Sciatic nerve (tissue), 2 donors: ENCODE data around the gene ELOVL6. TPM values are rescaled to one million over a fixed set of nuclear protein-coding genes. Genes with fewer than 3 reads are reported as not detected.
A peak's percentile ranks its signal among the peaks of the same experiment; 100 is the strongest.
"Not testable (repeated sequence)": the region's sequence is repeated elsewhere in the genome, so short reads cannot be mapped to it uniquely, and the experiment has no call there.

Experiments
- ATAC-seq: fragments of 200-7000 bp; cut with Tn5 transposase; one replicate; pipeline ENCODE4 v1.9.1; 2020; ENCODE audit warnings: mild to moderate bottlenecking, moderate library complexity
- DNase-seq: peaks from one replicate; pipeline ENCODE4 v3.0.0-alpha.2; 2020; ENCODE audit warnings: low spot score
- intact Hi-C: fragments of 100-400 bp; cut with DNase I; formaldehyde crosslinking; loops from one replicate; pipeline ENCODE4 v1.14.2; 2022
- total RNA-seq: library from RNA; stranded (reverse); fragmentation: NEBNext Ultra II Directional; extraction: Animal tissue kit (Norgen Biotek cat#: 25700); gene quantifications from one replicate; pipeline ENCODE4 v1.2.1, GENCODE V29; 2021
- donor health status: DM: no; HTN: no; CAD: no.
- donor health status: DM: no; HTN: no; CAD: no.

The ELOVL6 gene
- total RNA-seq, 1 donor from 2014 or later, result 11.6 TPM

DNA sequence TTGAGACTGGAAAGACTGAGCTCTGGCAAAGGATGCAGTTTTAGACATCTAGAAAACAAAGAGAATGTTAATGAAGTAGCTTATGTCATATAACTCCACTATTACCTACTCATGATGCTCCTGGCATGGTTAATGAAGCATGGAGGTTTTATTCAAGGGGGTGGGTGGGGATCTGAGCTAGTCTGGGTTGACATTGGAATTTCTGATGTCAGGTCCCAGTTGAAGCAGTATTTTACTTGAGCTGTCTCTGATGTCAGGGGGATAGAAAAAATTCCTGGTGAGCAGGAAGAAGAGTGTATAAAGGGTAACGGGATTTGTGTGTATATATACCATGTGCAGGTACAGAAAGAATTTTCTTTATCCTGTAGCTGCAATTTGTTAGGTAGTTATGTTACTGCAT, 102.0 kb downstream of the ELOVL6 start:
- intact Hi-C loops, result no loop called here
- ATAC-seq (no peak), DNase-seq (no peak)

DNA sequence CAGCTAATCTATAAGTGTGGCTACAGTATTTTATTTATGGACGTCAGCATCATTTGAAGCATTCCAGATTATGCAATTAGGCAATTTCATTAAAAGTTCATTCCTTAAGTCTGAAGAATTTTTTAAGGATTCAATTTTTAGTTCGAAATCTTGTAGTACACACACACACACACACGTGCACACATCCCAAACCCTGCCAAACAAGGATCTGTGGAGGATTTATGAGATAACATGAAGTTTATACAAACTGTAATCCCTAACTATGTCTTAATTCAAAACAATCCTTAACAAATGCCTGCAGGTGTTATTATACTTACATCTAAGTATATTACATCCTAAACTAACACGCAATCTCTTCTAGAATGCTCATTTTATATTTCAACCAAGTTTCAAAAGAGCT, 105.8 kb downstream of the ELOVL6 start:
- intact Hi-C loops, result no loop called here
- ATAC-seq, result no peak
- DNase-seq, result no peak

DNA sequence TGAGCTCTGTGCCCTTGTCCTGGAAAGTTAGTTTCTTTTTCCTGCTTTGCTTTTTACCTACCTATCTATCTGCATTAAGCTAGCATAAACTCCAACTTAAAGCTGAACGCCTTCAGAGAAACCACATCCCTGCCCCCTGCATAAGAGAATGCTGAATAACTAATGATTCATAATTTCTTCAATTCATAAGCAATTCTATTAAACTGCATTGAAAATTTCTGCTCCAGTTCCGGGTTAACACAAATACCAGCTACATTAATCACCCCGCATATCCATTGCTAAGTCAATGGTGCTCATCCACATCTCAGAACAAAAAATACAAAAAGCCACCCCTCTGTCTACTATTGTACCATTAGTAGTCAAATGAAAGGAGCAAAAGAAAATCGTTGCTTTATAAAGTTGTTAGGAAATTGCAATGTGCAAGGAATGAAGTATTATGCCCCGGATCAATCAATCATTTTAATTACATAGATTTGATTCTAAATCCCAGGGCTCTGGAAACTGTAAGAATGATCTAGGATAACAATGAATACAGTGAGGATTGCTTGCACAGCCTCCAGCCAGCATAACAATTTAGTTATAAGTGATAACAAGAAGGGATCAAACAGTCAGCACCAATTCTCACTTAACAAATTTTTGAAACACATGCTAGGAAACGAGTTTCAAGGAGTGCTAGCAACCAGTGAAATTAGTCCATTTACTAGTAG, 106.8 kb downstream of the ELOVL6 start:
- no peak for DNase-seq
- no peak for ATAC-seq
- intact Hi-C loops, result no loop called here

DNA sequence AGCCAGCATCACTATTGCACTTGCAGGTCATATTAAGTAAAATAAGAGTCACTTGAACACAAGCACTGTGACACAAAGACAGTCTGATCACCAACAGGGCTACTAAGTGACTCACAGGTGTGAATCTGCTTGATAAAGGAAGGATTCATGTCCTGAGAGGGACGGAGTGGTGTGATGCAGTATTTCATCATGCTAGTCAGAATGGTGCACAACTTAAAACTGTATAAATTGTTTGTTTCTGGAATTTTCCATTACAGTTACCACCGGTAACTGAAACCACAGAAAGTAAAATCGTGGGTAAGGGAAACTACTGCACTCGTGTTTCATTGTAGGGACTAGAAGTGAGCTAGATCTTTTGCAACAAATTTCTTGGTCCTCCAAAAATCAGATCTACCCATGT, 109.7 kb downstream of the ELOVL6 start:
- ATAC-seq, result no peak
- DNase-seq, result no peak
- intact Hi-C loops, result no loop called here

DNA sequence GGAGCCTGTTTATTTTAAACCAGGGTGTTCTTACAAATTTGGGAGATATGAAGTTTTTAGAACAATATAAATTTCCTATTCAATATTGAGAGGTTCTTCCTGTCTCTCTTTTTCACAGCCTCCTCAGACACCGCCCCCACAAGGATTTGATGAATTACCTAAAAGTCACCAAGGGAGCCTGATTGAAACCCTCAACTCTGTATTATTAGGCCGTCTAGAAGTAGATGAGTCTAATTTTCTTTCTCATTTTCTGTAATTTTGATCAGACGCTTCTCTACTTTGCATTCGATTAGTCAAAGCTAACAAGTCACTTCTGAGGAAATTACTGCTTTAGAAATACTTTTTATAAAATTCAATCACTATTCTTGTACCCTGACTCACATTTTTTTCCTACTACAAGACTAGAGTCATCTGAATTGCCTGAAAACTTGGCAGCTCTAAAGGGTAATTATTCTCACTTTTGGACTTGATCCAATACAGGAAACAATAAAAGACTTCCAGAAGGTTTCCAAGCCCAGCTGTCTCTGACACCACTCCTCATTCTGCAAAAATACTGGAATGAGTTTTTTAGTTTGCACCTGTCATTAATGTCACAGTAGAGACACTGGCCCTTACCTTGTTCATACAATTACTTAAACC, 111.2 kb downstream of the ELOVL6 start:
- DNase-seq (no peak), ATAC-seq (peak; percentile 46)
- intact Hi-C loops, result no loop called here

DNA sequence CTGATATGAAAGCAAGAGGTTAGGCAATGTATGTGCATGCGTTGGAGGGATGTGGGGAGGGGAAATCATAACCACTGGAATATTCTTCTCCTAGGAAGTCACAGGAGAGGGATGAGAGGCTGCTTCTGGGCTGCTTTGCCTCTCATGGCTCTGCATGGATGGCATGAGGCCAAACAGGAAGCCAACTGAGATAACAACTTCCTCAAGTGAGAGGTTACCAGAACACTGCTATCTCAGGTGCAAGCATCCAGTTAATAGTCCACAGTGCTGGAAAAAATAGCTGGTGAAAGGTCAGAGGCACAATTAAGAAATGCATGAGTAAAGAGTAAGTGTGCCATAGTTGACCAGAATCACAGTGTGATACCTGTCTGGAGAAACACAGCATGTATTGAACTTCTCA, 113.3 kb downstream of the ELOVL6 start:
- intact Hi-C loops, result no loop called here
- ATAC-seq (no peak), DNase-seq (no peak)

DNA sequence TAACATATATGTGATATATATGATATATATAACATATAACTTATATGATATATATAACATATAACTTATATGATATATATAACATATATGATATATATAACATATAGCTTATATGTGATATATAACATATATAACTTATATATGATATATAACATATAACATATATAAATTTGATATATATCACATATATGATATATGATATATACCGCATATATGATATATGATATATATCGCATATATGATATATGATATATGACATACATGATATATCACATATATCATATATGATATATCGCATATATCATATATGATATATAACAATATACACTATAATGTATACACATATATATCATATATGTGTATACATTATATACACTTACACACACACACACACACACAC, 114.3 kb downstream of the ELOVL6 start:
- no peak for ATAC-seq
- DNase-seq, result no peak
- intact Hi-C loops, result no loop called here

DNA sequence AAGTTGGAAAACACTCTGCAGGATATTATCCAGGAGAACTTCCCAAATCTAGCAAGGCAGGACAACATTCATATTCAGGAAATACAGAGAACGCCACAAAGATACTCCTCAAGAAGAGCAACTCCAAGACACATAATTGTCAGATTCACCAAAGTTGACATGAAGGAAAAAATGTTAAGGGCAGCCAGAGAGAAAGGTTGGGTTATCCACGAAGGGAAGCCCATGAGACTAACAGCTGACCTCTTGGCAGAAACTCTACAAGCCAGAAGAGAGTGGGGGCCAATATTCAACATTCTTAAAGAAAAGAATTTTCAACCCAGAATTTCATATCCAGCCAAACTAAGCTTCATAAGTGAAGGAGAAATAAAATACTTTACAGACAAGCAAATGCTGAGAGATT, 120.3 kb downstream of the ELOVL6 start:
- DNase-seq, intact Hi-C loops, ATAC-seq: not testable (repeated sequence)

DNA sequence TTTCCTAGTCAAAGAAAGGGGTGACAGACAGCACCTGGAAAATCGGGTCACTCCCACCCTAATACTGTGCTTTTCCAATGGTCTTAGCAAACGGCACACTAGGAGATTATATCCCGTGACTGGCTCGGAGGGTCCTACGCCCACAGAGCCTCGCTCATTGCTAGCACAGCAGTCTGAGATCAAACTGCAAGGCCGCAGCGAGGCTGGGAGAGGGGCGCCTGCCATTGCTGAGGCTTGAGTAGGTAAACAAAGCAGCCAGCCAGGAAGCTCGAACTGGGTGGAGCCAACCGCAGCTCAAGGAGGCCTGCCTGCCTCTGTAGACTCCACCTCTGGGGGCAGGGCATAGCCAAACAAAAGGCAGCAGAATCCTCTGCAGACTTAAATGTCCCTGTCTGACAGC, 121.6 kb downstream of the ELOVL6 start:
- ATAC-seq, intact Hi-C loops, DNase-seq: not testable (repeated sequence)

DNA sequence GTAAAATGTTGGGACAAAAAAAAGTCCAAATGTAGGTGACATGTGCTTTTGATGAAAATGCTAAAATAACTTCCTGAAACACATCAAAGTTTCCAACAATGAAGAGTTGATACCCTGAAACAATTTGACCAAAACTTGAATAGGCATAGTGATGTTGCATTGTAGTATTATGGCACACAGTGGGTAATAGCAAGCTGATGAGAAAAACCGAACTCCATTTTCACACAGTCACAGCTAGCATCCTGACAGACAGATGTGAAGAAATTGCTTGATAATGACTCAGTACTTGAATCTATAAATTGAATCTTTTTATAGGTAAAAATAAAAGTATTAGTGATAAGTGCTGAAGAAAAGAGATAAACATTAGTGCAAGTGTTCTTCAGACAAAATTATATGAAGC, 122.5 kb downstream of the ELOVL6 start:
- ATAC-seq (no peak), DNase-seq (no peak)
- intact Hi-C loops, result no loop called here

DNA sequence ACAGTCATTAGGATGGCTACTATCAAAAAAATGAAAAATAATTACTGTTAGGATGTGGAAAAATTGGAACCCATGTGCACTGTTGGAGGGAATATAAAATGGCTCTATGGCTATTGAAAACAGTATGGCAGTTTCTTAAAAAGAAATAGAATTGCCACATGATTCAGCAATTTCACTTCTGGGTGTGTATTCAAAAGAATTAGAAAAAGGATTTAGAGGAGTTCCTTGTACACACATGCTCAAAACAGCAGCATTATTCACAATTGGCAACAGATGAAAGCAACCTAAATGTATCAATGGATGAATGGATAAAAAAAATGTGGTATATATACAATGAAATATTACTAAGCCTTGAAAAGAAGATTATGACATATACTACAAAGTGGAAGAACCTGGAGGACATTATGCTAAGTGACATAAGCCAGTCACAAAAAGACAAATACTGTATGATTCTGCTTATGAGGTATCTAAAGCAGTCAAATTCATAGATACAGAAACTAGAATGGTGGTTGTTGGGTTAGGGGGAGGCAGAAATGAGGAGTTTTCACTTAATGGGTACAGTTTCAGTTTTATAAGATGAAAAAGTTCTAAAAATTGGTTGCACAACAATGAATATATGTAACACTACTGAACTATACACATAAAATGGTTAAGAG, 123.2 kb downstream of the ELOVL6 start:
- ATAC-seq (no peak), DNase-seq (no peak)
- intact Hi-C loops, result no loop called here

DNA sequence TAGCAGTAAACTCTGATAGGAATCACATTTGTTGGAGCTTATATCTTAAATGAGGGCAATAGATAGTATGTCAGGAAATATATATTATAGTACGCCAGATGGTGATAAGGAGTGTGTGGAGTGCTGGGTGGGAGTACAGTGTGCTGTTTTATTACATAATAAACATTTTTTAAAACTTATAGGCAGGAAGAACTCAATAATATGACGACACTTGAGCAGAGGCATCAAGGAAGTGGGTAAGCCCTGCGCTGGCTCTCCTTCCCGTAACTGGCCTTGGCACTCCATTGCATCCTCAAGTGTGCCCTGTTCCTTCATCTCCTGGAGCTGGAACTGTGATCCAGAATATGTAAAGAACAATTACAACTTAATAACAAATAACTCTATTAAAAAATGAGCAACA, 123.8 kb downstream of the ELOVL6 start:
- DNase-seq (no peak), ATAC-seq (no peak)
- intact Hi-C loops, result no loop called here

DNA sequence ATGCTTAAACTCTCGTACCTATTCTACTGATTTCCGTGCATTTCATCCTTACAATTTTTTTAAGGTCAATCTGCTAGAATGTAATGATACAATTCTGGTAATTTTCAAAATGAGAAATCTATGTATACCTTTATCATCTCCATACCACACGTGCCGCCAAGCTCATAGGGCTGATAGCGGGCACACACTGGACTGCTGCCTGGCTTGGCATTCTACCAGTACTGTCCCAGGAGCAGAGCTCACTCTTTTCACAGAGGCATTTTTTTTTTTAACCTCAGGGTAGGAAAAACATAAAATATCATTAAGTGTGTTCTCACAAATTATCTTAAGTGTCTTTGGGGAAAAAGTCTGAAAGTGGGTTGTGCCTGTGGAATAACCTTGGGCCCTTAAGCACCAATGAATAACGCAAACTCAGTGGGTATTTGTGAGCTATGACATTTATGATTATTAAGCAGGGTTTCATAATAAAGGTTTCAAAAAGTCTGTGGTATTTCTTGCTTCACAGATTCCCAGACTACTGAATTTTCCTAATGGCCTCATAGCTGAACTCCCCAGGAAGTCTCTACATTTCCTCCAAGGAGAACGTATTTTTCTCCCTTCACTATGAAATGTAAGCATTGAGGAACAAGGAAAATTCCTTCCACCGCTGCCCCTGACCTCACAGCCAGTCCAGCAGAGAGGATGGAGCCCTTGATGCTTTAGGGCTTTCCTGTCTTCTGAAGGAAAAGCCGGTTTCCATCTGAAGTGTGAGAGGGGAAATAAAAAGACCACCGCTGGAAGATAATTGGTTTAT, 125.2 kb downstream of the ELOVL6 start:
- no peak for DNase-seq
- ATAC-seq, result no peak
- intact Hi-C loops, result no loop called here

DNA sequence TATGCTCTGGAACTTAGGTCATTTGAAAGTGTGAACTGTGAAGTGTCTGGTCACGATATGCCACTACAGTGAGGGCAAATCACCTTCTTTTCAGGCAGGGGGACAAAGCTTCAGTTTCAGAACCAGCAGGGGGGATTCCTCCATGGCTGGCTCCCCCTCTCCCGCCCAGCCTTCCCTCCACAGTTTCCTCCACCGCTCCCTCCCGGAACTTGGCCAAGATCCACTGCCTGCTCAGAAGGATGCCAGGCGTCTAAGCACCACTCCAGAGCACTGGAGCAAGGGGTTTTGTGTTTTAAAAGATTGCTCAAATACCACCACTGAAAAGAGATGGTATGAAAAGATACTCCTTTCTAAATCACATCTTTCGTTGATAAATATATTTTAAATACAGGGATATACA, 126.9 kb downstream of the ELOVL6 start:
- ATAC-seq (no peak), DNase-seq (no peak)
- intact Hi-C loops, result no loop called here

DNA sequence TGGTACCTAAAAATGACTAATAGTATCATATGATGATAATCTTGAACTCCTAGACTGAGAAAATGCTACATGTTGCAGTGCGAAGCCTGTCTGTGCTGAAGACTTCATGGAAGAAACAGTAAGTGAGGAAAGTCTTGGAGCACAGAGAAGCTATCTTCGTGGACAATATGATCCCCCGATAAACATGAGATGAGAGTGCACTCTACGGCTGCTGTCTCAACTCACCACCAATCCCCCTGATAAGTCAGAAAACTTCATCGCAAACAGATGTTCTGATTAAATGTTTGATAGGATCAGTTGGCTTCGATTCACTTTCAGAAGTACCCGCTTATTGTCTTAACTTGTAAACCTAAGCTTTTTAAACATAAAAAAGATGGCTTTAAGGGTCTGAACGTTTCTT, 130.2 kb downstream of the ELOVL6 start:
- DNase-seq (no peak), ATAC-seq (no peak)
- intact Hi-C loops, result no loop called here

DNA sequence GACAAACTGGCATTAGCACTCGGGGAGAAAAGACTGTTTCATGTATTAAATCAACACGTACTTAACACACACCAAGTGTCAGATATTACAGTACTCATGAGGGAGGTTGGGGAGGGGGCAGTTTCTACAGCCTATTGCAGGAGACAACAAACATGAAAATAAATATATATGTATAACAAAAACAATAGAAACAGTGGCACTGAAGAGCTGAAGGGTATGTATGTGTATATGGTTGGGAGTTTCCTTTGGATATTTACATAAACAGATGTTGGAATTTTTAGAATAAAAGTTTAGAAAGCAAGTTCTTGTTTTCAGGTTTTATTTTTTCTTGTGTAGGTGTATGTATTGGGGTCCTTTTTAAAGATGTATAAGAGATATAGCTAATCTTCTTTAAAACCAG, 133.5 kb downstream of the ELOVL6 start:
- no peak for DNase-seq
- intact Hi-C loops, result no loop called here
- ATAC-seq, result no peak

DNA sequence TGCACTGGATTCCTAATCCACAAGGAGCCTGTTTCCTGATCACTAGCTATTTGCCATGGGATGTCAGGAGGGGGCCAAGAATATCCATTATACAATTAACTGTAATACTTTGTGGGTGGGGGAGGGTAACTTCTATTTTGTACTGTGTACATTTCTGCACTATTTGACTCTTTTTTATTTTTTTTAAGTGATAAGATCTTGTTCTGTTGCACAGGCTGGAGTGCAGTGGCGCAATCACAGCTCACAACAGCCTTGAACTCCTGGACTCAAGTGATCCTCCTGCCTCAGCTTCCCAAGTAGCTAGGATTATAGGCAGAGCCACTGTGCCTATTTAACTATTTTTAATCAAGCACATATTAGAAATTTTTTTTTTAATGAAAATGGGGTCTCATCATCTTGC, 134.1 kb downstream of the ELOVL6 start:
- ATAC-seq, result no peak
- intact Hi-C loops, result no loop called here
- DNase-seq, result no peak

DNA sequence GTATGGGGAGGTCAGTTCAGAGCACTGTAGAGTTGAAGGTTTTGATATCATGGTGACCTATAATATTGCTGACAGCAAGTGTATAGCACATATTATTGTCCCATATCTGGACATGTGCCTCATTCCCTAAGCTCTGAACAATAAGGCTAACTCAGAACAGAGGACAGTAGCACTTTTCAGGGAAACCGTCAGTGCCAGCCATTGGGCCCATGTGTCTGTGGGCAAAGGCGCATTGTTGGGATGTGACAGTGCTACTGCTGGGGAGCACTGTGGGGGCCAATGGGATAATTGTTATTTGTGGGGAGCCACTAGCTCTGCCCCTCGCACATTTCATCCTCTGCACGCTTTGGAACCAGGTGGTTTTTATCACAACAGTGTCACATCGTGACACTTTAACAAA, 136.2 kb downstream of the ELOVL6 start:
- no peak for ATAC-seq
- no peak for DNase-seq
- intact Hi-C loops, result no loop called here

DNA sequence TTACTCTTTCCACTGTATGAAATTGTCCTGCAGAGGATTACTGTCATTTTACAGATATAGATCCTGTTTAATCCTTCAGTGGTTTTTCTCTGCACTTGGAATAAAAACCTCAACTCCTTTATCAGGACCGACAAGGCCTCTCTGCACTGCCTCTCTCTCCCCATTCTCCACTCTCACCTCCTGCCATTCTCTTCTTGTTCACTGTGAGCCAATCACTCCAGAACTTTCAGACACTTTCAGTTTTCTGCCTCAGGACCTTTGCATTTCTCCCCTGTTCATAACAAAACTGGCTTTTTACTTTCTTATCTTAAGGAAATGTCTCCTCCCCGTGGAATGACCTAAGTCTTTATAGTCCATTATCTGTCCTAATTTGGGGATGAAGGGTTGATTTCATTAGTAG, 137.3 kb downstream of the ELOVL6 start:
- intact Hi-C loops, result no loop called here
- ATAC-seq, result no peak
- no peak for DNase-seq
